Measurements from ENCODE around the gene CMTM6.
"Not testable (repeated sequence)": the region's sequence is repeated elsewhere in the genome, so short reads cannot be mapped to it uniquely, and the experiment has no call there.

CMTM6 gene

DNA sequence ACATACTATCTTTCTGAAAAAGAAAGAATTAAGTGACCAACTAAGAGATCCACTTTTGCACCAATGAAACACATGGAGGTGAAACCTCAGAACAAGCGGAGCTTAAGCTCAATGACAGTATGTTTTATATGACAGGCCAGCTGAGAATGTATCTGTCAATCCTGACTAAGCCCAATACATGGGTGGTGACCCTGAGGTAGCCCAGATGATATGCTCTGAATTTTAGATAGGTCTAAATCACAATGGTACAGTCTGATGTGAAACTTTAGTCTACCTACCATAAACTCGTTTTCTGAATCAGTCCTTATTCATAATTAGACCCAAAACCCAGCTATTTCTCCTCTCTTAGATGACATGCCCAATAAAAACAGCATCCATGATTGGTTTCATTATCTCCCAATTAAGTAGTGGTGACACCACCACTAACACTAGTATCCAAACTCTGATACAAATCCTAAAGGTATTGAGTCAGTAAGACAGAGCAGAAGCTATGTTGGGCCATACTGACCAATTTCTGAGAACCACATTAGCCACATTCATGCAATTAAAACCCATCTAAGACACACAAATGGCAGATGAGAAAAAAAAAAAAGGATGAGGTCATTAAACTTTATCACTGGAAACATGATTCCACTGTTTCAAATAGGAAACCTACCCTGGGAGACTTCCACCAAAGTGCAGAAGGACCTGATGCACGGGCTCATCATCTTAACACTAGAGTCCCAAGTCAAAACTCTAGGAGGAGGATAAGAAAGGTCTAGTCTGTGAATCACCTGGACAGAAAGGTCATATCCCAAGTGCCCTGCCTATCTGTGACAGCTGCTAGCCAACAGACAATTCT lies 20.6 kb downstream of the CMTM6 start:
- DNase-seq (ENCODE audit: low read depth): no peak
- no peak for TF ChIP-seq CTCF (conservative IDR thresholded peaks at IDR 0.05; ENCODE audit: low read length)
- H3K4me3 ChIP-seq (ENCODE audit: low read length): no peak overlapping the region

- DNase-seq (ENCODE audit: low read depth): peak; percentile 65
- no peak for TF ChIP-seq CTCF (conservative IDR thresholded peaks at IDR 0.05; ENCODE audit: low read length)
- no peak overlapping the region for H3K4me3 ChIP-seq (ENCODE audit: low read length)
These were observed 22.0 kb downstream of the CMTM6 start for GRCh38 chr3:32480604-32481003.

- H3K4me3 ChIP-seq (ENCODE audit: low read length): no peak overlapping the region
- DNase-seq (ENCODE audit: low read depth): no peak
- TF ChIP-seq CTCF (conservative IDR thresholded peaks at IDR 0.05; ENCODE audit: low read length): no peak
These were observed 28.5 kb downstream of the CMTM6 start for GRCh38 chr3:32474201-32474600.

DNA sequence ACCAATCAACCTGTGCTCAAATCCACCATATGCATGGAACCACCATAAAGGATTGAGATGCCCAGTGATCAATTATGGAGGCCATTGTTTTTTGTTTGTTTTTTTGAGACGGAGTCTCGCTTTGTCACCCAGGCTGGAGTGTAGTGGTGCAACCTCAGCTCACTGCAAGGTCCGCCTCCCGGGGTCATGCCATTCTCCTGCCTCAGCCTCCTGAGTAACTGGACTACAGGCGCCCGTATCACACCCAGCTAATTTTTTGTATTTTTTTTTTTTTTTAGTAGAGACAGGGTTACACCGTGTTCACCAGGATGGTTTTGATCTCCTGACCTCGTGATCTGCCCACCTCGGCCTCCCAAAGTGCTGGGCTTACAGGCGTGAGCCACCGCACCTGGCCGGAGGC lies 30.5 kb downstream of the CMTM6 start:
- not testable (repeated sequence) for DNase-seq (ENCODE audit: low read depth); H3K4me3 ChIP-seq (ENCODE audit: low read length)

GRCh38 chr3:32471246-32471645 lies 31.4 kb downstream of the CMTM6 start:
- no peak overlapping the region for H3K4me3 ChIP-seq (ENCODE audit: low read length)
- DNase-seq (ENCODE audit: low read depth): no peak
- TF ChIP-seq CTCF (conservative IDR thresholded peaks at IDR 0.05; ENCODE audit: low read length): no peak

- no peak for DNase-seq (ENCODE audit: low read depth)
- H3K4me3 ChIP-seq (ENCODE audit: low read length): no peak overlapping the region
- no peak for TF ChIP-seq CTCF (conservative IDR thresholded peaks at IDR 0.05; ENCODE audit: low read length)
These were observed 32.3 kb downstream of the CMTM6 start for GRCh38 chr3:32470362-32470761.

- TF ChIP-seq CTCF (conservative IDR thresholded peaks at IDR 0.05; ENCODE audit: low read length): no peak
- H3K4me3 ChIP-seq (ENCODE audit: low read length): no peak overlapping the region
- no peak for DNase-seq (ENCODE audit: low read depth)
These were observed 33.3 kb downstream of the CMTM6 start for GRCh38 chr3:32469151-32469874.
